ENCODE measurements around the gene PITHD1. TPM values are rescaled to one million over a fixed set of nuclear protein-coding genes. Genes with fewer than 3 reads are reported as not detected.

Gene PITHD1
- total and polyA plus RNA-seq, 2 of the 8 experiments (the other 6 are each of a cell fraction or from before 2014, with no cell fraction given), result 67.4 to 68.8 TPM

- TF ChIP-seq SIX5 (IDR thresholded peaks at IDR 0.05; ENCODE audit: low read depth, low read length), result no peak
- TF ChIP-seq RBBP5 (IDR thresholded peaks at IDR 0.05; ENCODE audit: borderline replicate concordance, low read depth, low read length), result peak; percentile 89; the same call in 1 of the 2 replicates
- 0 out of 2 replicates have a peak, but pooled peaks have one; percentile 19 for TF ChIP-seq BACH1 (IDR thresholded peaks at IDR 0.05; ENCODE audit: low read length)
- TF ChIP-seq GTF2F1 (IDR thresholded peaks at IDR 0.05; ENCODE audit: borderline replicate concordance, low read depth, low read length), result peak; percentile 54; the same call in 1 of the 2 replicates
- peak; percentile 97 for TF ChIP-seq TAF1 (IDR thresholded peaks at IDR 0.05; ENCODE audit: low read depth, low read length)
- TF ChIP-seq TAF7 (optimal IDR thresholded peaks at IDR 0.05; ENCODE audit: borderline replicate concordance, low read depth, low read length), result peak; percentile 92
- TF ChIP-seq, protein P1, sequence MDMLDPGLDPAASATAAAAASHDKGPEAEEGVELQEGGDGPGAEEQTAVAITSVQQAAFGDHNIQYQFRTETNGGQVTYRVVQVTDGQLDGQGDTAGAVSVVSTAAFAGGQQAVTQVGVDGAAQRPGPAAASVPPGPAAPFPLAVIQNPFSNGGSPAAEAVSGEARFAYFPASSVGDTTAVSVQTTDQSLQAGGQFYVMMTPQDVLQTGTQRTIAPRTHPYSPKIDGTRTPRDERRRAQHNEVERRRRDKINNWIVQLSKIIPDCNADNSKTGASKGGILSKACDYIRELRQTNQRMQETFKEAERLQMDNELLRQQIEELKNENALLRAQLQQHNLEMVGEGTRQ (IDR thresholded peaks at IDR 0.05; ENCODE audit: low read length), result peak; percentile 77
- TF ChIP-seq SP2 (IDR thresholded peaks at IDR 0.05; ENCODE audit: low read length), result no peak
- TF ChIP-seq ASH2L (IDR thresholded peaks at IDR 0.05; ENCODE audit: low read length), result peak; percentile 83
- TF ChIP-seq, protein P2, sequence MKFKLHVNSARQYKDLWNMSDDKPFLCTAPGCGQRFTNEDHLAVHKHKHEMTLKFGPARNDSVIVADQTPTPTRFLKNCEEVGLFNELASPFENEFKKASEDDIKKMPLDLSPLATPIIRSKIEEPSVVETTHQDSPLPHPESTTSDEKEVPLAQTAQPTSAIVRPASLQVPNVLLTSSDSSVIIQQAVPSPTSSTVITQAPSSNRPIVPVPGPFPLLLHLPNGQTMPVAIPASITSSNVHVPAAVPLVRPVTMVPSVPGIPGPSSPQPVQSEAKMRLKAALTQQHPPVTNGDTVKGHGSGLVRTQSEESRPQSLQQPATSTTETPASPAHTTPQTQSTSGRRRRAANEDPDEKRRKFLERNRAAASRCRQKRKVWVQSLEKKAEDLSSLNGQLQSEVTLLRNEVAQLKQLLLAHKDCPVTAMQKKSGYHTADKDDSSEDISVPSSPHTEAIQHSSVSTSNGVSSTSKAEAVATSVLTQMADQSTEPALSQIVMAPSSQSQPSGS (IDR thresholded peaks at IDR 0.05; ENCODE audit: low read length), result no peak
- TF ChIP-seq, protein P3, sequence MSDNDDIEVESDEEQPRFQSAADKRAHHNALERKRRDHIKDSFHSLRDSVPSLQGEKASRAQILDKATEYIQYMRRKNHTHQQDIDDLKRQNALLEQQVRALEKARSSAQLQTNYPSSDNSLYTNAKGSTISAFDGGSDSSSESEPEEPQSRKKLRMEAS (IDR thresholded peaks at IDR 0.05), result peak; percentile 67
- peak in 1 of 2 experiments; percentile 68; a peak in 1 of 4 replicates for TF ChIP-seq SIN3A (conservative IDR thresholded peaks at IDR 0.05 in 1 of 2, IDR thresholded peaks at IDR 0.05 in 1 of 2; ENCODE audit: low read depth in 1 of 2, low read length in 2 of 2)
- peak; percentile 94 to 96 for TF ChIP-seq POLR2A (IDR thresholded peaks at IDR 0.05; ENCODE audit: control extremely low read depth in 1 of 2, low read depth in 2 of 2, low read length in 2 of 2)
- TF ChIP-seq, protein P4, sequence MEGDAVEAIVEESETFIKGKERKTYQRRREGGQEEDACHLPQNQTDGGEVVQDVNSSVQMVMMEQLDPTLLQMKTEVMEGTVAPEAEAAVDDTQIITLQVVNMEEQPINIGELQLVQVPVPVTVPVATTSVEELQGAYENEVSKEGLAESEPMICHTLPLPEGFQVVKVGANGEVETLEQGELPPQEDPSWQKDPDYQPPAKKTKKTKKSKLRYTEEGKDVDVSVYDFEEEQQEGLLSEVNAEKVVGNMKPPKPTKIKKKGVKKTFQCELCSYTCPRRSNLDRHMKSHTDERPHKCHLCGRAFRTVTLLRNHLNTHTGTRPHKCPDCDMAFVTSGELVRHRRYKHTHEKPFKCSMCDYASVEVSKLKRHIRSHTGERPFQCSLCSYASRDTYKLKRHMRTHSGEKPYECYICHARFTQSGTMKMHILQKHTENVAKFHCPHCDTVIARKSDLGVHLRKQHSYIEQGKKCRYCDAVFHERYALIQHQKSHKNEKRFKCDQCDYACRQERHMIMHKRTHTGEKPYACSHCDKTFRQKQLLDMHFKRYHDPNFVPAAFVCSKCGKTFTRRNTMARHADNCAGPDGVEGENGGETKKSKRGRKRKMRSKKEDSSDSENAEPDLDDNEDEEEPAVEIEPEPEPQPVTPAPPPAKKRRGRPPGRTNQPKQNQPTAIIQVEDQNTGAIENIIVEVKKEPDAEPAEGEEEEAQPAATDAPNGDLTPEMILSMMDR (IDR thresholded peaks at IDR 0.05; ENCODE audit: control extremely low read depth in 1 of 3, insufficient read depth in 1 of 3, low read depth in 1 of 3, low read length in 3 of 3), result no peak
- TF ChIP-seq PHF8 (conservative IDR thresholded peaks at IDR 0.05; ENCODE audit: low read depth, low read length), result peak; percentile 98
- TF ChIP-seq JUND (IDR thresholded peaks at IDR 0.05; ENCODE audit: low read length), result no peak
- peak; percentile 94 for TF ChIP-seq KDM5A (IDR thresholded peaks at IDR 0.05; ENCODE audit: low read length)
- TF ChIP-seq ZNF274 (IDR thresholded peaks at IDR 0.05; ENCODE audit: borderline replicate concordance, extremely low read depth, low read length), result no peak
These were observed 47.0 kb downstream of the PITHD1 start, which contains the start of gene HMGCL (continued) for GRCh38 chr1:23825076-23825761.
